H1 (cell line): ENCODE data around the gene TSPAN17. TPM values are rescaled to one million over a fixed set of nuclear protein-coding genes. Genes with fewer than 3 reads are reported as not detected.

Experiments used
- CTCF ChIA-PET: fragments of 300-600 bp; sonication (Branson Sonifier 250); formaldehyde crosslinking; loops from one replicate; lab custom pipeline; 2021; ENCODE audit not compliant: partially characterized antibody; lab: Charles Lee
- POLR2A ChIA-PET: fragments of 300-600 bp; sonication (Branson Sonifier 250); formaldehyde crosslinking; loops from one replicate; lab custom pipeline; 2021; ENCODE audit warnings: inconsistent platforms; ENCODE audit not compliant: partially characterized antibody; lab: Charles Lee
- DNase-seq, 2 experiments: peaks; one replicate each; pipeline versions ENCODE4 v3.0.0 to v3.0.0-alpha.2; 2010 to 2022; ENCODE audit warnings: low spot score in 2 of 2, low read depth in 1 of 2, mixed read lengths in 1 of 2
- FAIRE-seq: peaks from 2 replicates; lab custom pipeline; 2011; peaks lifted over from hg19 to GRCh38; lab: Jason Lieb, UNC
- H2AFZ ChIP-seq: 2 replicates; pipeline ENCODE4 v1.8.1; 2012; ENCODE audit warnings: low read length, inconsistent platforms
- H2AK5ac ChIP-seq: 2 replicates; pipeline ENCODE4 v1.6.1; 2013; ENCODE audit warnings: low read depth, low read length
- H2BK120ac ChIP-seq: replicated peaks from 2 replicates; pipeline ENCODE3; 2013; ENCODE audit warnings: low read depth, low read length, inconsistent platforms
- H2BK12ac ChIP-seq: 2 replicates; pipeline ENCODE4 v1.6.1; 2013; ENCODE audit warnings: low read depth, low read length
- H2BK15ac ChIP-seq: 2 replicates; pipeline ENCODE4 v1.6.1; 2013; ENCODE audit warnings: low read length
- H2BK20ac ChIP-seq: 2 replicates; pipeline ENCODE4 v1.6.1; 2013; ENCODE audit warnings: low read length
- H2BK5ac ChIP-seq: 2 replicates; pipeline ENCODE4 v1.6.1; 2013; ENCODE audit warnings: low read depth, low read length
- H3K14ac ChIP-seq: 2 replicates; pipeline ENCODE4 v1.6.1; 2013; ENCODE audit warnings: inconsistent platforms; ENCODE audit not compliant: insufficient read length
- H3K18ac ChIP-seq: 2 replicates; pipeline ENCODE4 v1.6.1; 2013; ENCODE audit warnings: low read length; ENCODE audit errors: extremely low read depth
- H3K23ac ChIP-seq: 2 replicates; pipeline ENCODE4 v1.6.1; 2013; ENCODE audit warnings: inconsistent platforms; ENCODE audit not compliant: insufficient read length
- H3K23me2 ChIP-seq: 2 replicates; pipeline ENCODE4 v1.6.1; 2013; ENCODE audit warnings: low read depth, low read length
- H3K27ac ChIP-seq: 2 replicates; pipeline ENCODE4 v1.6.1; 2011; ENCODE audit warnings: low read depth, low read length, inconsistent platforms
- H3K27me3 ChIP-seq, 4 experiments: replicated peaks in 1 of 4; 1 replicate in 1 of 4; 2 replicates in 3 of 4; pipeline versions ENCODE4 v1.6.1 to v1.8.1; 2011 to 2013; ENCODE audit warnings: low read length in 3 of 4, mild to moderate bottlenecking in 3 of 4, inconsistent platforms in 2 of 4, mixed read lengths in 2 of 4, moderate library complexity in 1 of 4; ENCODE audit not compliant: control insufficient read depth in 3 of 4, insufficient read depth in 3 of 4; ENCODE audit errors: extremely low read depth in 1 of 4
- H3K36me3 ChIP-seq, 4 experiments: 2 replicates each; pipeline versions ENCODE4 v1.6.1 to v1.8.1; 2011 to 2013; ENCODE audit warnings: mild to moderate bottlenecking in 4 of 4, low read length in 3 of 4, moderate library complexity in 2 of 4, control low read depth in 1 of 4, inconsistent platforms in 1 of 4; ENCODE audit not compliant: insufficient read depth in 4 of 4, control insufficient read depth in 2 of 4
- H3K4ac ChIP-seq: replicated peaks from 2 replicates; pipeline ENCODE3; 2013; ENCODE audit warnings: low read length, low read depth, mixed read lengths, inconsistent platforms; ENCODE audit not compliant: insufficient read length
- H3K4me1 ChIP-seq, 4 experiments: replicated peaks in 1 of 4; 1 replicate in 1 of 4; 2 replicates in 3 of 4; pipeline versions ENCODE4 v1.6.1 to v1.8.1; 2011 to 2013; ENCODE audit warnings: low read length in 3 of 4, inconsistent platforms in 2 of 4, mixed read lengths in 1 of 4; ENCODE audit not compliant: insufficient read depth in 4 of 4, control insufficient read depth in 3 of 4
- H3K4me2 ChIP-seq, 2 experiments: 2 replicates each; pipeline versions ENCODE4 v1.6.1 to v1.8.1; 2011 to 2013; ENCODE audit warnings: low read depth in 2 of 2, low read length in 2 of 2, control low read depth in 1 of 2, inconsistent platforms in 1 of 2, mild to moderate bottlenecking in 1 of 2; ENCODE audit not compliant: insufficient read depth in 1 of 2
- H3K4me3 ChIP-seq, 4 experiments: fragments of 200-600, 300-600 bp in 1 of 4; sonication (generic), shearing (Covaris generic), sonication (Bioruptor Twin) in 1 of 4; 2 replicates each; pipeline versions ENCODE4 v1.5.1 to v1.8.1; 2011 to 2016; ENCODE audit warnings: low read length in 4 of 4, low read depth in 3 of 4, control low read depth in 2 of 4, inconsistent platforms in 2 of 4, mild to moderate bottlenecking in 2 of 4, mixed read lengths in 1 of 4, moderate library complexity in 1 of 4; ENCODE audit not compliant: insufficient read depth in 2 of 4; ENCODE audit errors: extremely low read depth in 1 of 4
- H3K56ac ChIP-seq: replicated peaks from 2 replicates; pipeline ENCODE3; 2013; ENCODE audit warnings: low read depth, mild to moderate bottlenecking, mixed read lengths, low read length, inconsistent platforms; ENCODE audit not compliant: insufficient read length
- H3K79me1 ChIP-seq: 2 replicates; pipeline ENCODE4 v1.6.1; 2013; ENCODE audit warnings: low read depth, low read length, control low read depth
- H3K79me2 ChIP-seq, 2 experiments: 2 replicates each; pipeline versions ENCODE4 v1.6.1 to v1.8.1; 2012 to 2013; ENCODE audit warnings: low read length in 2 of 2, mild to moderate bottlenecking in 2 of 2, inconsistent platforms in 1 of 2; ENCODE audit not compliant: insufficient read depth in 2 of 2, control insufficient read depth in 1 of 2
- H3K9ac ChIP-seq, 4 experiments: replicated peaks in 1 of 4; 1 replicate in 1 of 4; 2 replicates in 3 of 4; pipeline versions ENCODE4 v1.6.1 to v1.8.1; 2011 to 2013; ENCODE audit warnings: low read depth in 3 of 4, low read length in 3 of 4, control low read depth in 2 of 4, mild to moderate bottlenecking in 2 of 4, moderate library complexity in 2 of 4, inconsistent platforms in 1 of 4; ENCODE audit errors: extremely low read depth in 1 of 4
- H3K9me3 ChIP-seq, 2 experiments: 2 replicates each; pipeline versions ENCODE4 v1.6.1 to v1.8.1; 2012 to 2013; ENCODE audit warnings: mild to moderate bottlenecking in 2 of 2, moderate library complexity in 2 of 2, control low read depth in 1 of 2, inconsistent platforms in 1 of 2, low read depth in 1 of 2, low read length in 1 of 2, mixed read lengths in 1 of 2; ENCODE audit not compliant: insufficient read depth in 2 of 2
- H4K20me1 ChIP-seq, 2 experiments: replicated peaks in 1 of 2; 2 replicates each; pipeline versions ENCODE3 to v1.8.1; 2011 to 2013; ENCODE audit warnings: inconsistent platforms in 2 of 2, low read length in 2 of 2, mild to moderate bottlenecking in 1 of 2; ENCODE audit not compliant: insufficient read depth in 2 of 2, control insufficient read depth in 1 of 2
- H4K5ac ChIP-seq: 2 replicates; pipeline ENCODE4 v1.6.1; 2013; ENCODE audit warnings: low read length, low read depth, mixed read lengths, inconsistent platforms; ENCODE audit not compliant: insufficient read length
- H4K8ac ChIP-seq: 2 replicates; pipeline ENCODE4 v1.8.0; 2013; ENCODE audit warnings: mild to moderate bottlenecking, moderate library complexity, low read length, inconsistent platforms; ENCODE audit not compliant: insufficient read depth; ENCODE audit errors: extremely low read depth
- H4K91ac ChIP-seq: replicated peaks from 2 replicates; pipeline ENCODE3; 2013; ENCODE audit warnings: low read length, mixed read lengths, inconsistent platforms; ENCODE audit not compliant: insufficient read length
- POLR2AphosphoS5 ChIP-seq: IDR thresholded peaks from 2 replicates; pipeline ENCODE4 v1.6.1; 2011; ENCODE audit warnings: low read depth, low read length
- RFX5 ChIP-seq: IDR thresholded peaks from 2 replicates; pipeline ENCODE4 v1.6.1; 2011; ENCODE audit warnings: low read depth, low read length, improper control_type of control experiment, borderline replicate concordance
- WGBS, 2 experiments: shearing (Covaris generic) in 1 of 2; methylation state at CpG; one replicate each; pipeline versions ENCODE4 v1.1.6 to v1.1.7; 2013 to 2015; ENCODE audit warnings: low lambda C conversion rate in 2 of 2, mixed read lengths in 2 of 2, inconsistent platforms in 1 of 2, low coverage in 1 of 2, missing lambda C conversion rate in 1 of 2; ENCODE audit not compliant: insufficient replicate concordance in 2 of 2, insufficient coverage in 1 of 2, insufficient read length in 1 of 2; ENCODE audit errors: extremely low coverage in 1 of 2, missing lambda C conversion rate in 1 of 2; 5-methylcytosine and 5-hydroxymethylcytosine counted together
- polyA plus RNA-seq, 7 experiments: library from polyadenylated mRNA; depleted of rRNA in 3 of 7; stranded (reverse) in 5 of 7; unstranded in 2 of 7; fragments of >200 nt in 5 of 7; fragments of 200-250 nt in 2 of 7; gene quantifications; 1 replicate in 5 of 7; 2 replicates in 1 of 7; 4 replicates in 1 of 7; pipeline versions ENCODE4 v1.2.1 to v1.2.3, GENCODE V29; 2011 to 2013; ENCODE audit warnings: missing spikeins in 2 of 7, mixed read lengths in 2 of 7
- total RNA-seq: library from RNA; stranded (reverse); fragmentation: NEBNext Ultra II Directional; extraction: Animal tissue kit (Norgen Biotek cat#: 25700); gene quantifications from 2 replicates; pipeline ENCODE4 v1.2.1, GENCODE V29; 2021

Gene TSPAN17
- total and polyA plus RNA-seq, 2 of the 8 experiments (the other 6 are each of a cell fraction or from before 2014, with no cell fraction given) = 41.5 to 53.7 TPM

- no peak overlapping the region for H3K18ac ChIP-seq
- no peak for DNase-seq
- ChIA-PET POLR2A (interaction anchor here (0.9 to 2.1 kb wide), 2 partner anchors 34 to 240 kb away, joined by 4 to 9 read pairs; no protein-coding TSS in a partner anchor), CTCF (interaction anchor here (0.8 to 35.1 kb wide), 26 partner anchors 10 to 448 kb away, joined by 3 to 859 read pairs (median 10); partner anchors contain the start of genes FGFR4, HIGD2A and NOP16)
- WGBS, 2 experiments = 82 to 92% methylated on average over 3 to 4 of the region's 7 CpGs
- no peak overlapping the region for H3K23ac ChIP-seq
- H3K14ac ChIP-seq = no peak overlapping the region
- no peaks in the 10 kb centered on the region for H3K79me2 ChIP-seq
- no peak overlapping the region for H4K8ac ChIP-seq
- H2AK5ac ChIP-seq = no peak overlapping the region
- H2BK120ac ChIP-seq = no peak overlapping the region
- H3K79me1 ChIP-seq = no peaks in the 10 kb centered on the region
- no peak overlapping the region for H2BK5ac ChIP-seq
- no peak for FAIRE-seq
- 0 out of 2 replicates have a peak, but pooled peaks have one; percentile 16 for TF ChIP-seq POLR2AphosphoS5
- no peak for TF ChIP-seq RFX5
- no peak overlapping the region for H3K9ac ChIP-seq
- no peak overlapping the region for H3K27ac ChIP-seq
- H2BK12ac ChIP-seq = no peak overlapping the region
- H4K91ac ChIP-seq = no peak overlapping the region
- H4K20me1 ChIP-seq = peaks cover 0 to 4% of the 10 kb centered on the region in 2 experiments
- H3K9me3 ChIP-seq = no peaks in the 10 kb centered on the region
- peak overlapping the region; percentile 19 for H3K56ac ChIP-seq
- no peak overlapping the region for H3K4me2 ChIP-seq
- no peak overlapping the region for H4K5ac ChIP-seq
- H3K4me3 ChIP-seq = no peak overlapping the region
- no peak overlapping the region for H2BK15ac ChIP-seq
- peaks cover 0 to 7% (median 4%) of the 10 kb centered on the region in 4 experiments; a peak in 6 of 7 replicates for H3K4me1 ChIP-seq
- H3K4ac ChIP-seq = no peak overlapping the region
- H2BK20ac ChIP-seq = no peak overlapping the region
- no peaks in the 10 kb centered on the region; a peak in 1 of 8 replicates for H3K36me3 ChIP-seq
- no peak overlapping the region for H2AFZ ChIP-seq
- no peaks in the 10 kb centered on the region for H3K27me3 ChIP-seq
- peaks cover 4% of the 10 kb centered on the region; the same call in 1 of the 2 replicates for H3K23me2 ChIP-seq
Observed at GRCh38 chr5:176659512-176659839, 12.2 kb downstream of the TSPAN17 start.
